Measurements from ENCODE around the gene ZNF804B.

Gene ZNF804B

GRCh38 chr7:88759230-88760135 is at the start of gene ZNF804B:
TSS of gene ZNF804B (plus strand) at chr7:88759700. CDS start at chr7:88759977, 277 bp downstream.
- DNase-seq: no peak

GRCh38 chr7:88735920-88736319 is 23.6 kb upstream of the ZNF804B start:
- DNase-seq: no peak

DNA sequence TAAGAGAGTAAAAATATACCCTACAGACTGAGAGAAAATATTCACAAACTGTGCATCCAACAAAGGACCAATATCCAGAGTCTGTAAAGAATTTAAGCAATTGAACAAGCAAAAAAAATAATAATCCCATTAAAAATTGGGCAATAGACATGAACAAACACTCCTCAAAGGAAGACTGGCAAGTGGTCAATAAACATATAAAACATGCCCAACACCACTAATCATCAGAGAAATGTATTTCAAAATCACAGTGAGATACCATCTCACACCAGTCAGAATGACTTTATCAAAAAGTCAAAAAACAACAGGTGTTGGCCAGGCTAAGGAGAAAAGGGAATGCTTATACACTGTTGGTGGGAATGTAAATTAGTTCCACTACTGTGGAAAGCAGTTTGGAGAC is 21.9 kb upstream of the ZNF804B start:
- no peak for DNase-seq

DNA sequence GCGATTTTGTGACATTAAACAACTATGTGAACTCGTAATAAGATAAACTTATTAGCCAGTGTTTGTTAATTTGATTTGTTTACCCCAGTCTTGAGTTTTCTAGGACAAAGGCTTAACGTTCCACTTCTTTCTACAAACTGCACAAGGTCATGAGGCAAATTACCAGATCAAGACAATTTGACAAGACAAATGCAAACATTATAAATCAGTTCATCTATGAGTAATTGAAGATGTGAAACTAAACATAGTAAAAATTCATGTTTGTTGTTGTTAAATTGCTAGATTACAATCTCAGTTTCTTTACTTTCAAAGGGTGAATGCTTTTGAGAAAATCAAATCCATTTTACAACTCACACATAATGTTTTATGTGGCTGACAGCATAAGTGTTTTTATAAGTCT is 13.4 kb upstream of the ZNF804B start:
- no peak for DNase-seq

- DNase-seq: no peak
These were observed 2.7 kb upstream of the ZNF804B start for GRCh38 chr7:88756802-88757201.

DNA sequence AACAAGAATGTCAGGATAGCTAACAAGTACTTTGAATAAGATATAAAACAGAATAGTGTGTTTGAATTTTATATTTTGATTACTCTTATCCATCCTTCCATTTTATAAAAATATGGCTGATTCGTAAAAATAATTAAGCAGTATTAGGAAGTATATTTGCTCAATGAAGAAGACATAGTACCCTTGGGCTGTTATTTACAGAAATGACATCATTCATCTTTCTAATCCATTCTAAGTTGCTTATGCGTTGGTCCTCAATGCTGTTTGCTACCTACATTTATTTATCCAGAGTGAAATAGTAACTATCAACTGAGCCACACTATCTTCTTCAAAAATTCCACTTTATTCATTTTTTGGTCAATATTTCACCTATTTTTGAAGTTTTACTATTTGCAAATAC is 2.1 kb upstream of the ZNF804B start:
- no peak for DNase-seq

- DNase-seq: peak; percentile 9
These were observed 895 bp upstream of the ZNF804B start for GRCh38 chr7:88758381-88759229.

DNA sequence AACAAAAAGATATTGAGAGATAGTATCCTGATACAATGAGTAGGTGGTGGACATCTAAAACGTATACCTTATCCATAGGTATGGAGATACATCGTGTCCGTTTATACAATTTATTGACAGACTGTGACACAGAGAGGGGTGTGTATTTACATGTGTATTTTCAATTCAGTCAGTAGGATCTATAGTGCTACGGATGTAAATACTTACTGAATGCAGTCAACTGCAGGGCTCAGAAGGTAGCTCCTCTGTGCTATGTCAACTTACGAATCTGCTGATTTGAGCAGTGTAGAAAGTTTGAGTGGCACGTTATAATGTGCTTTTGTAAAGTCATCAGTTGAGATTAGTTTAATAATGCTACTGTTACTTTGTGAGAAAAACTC is 626 bp downstream of the ZNF804B start:
- DNase-seq: no peak

- DNase-seq: no peak
These were observed 2.3 kb downstream of the ZNF804B start for GRCh38 chr7:88761779-88762178.

DNA sequence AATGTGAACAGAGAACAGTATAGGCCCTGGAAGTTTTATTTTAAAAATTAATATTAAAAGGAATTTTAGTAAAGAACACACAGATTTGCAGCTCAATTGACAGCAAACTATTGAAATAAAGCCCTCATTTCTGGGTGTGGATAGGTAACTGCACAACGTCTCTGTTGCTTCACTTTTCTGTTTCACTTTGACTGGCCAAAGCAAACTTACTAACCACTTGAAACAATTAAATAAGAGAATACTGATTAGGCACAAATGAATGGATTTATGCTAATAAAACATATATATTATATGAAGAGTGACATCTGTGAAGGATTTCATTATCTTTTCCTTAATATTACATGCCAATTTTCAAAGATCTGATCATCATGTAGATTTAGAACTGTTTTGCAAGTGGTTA is 11.9 kb downstream of the ZNF804B start:
- no peak for DNase-seq

DNA sequence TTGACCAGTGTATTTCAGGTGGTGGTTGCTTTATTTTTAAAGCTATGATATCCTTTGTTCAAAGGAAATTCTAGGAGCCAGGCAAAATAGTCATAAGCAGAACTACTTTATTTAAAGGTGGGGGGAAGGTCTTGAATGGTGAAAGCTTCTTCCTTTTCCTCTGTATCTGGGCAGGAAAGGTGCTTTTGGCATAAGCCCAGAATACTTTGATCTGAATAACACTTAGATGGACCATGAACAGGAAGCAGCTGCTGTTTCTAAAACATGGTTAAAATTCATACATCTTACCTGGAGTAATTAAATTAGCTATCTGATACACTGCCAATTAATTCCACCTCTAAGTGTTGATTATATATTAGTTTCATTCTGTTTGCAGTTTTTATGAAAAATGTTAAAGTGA is 13.3 kb downstream of the ZNF804B start:
- no peak for DNase-seq

GRCh38 chr7:88775838-88776237 is 16.3 kb downstream of the ZNF804B start:
- no peak for DNase-seq

GRCh38 chr7:88787777-88788176 is 28.3 kb downstream of the ZNF804B start:
- DNase-seq: no peak

DNA sequence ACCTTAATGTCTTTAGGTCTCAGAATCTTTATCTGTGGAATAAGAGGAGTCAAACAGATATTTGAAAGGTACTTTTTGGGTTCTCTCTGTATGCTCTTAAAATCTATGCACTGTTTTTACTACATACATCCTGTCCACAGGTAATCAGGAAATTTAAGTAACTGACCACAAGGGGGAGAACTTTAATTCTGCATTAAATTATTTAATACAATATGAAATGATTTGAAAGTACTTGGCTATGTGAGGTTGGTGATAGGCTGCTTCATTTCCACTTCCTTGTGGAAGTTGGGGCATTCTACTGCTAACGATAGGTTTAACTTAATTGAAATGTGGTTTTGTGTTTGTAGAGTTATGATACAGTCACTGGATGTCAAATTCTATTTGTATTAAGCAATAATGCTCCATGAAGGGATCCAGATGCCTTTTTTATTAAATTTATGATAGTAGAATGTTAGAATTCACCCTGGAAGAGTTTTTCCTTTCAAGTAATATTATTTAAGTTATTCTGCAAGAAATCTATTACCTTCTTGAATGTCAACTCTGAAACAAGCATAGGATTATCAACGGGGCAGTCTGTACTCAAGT is 30.1 kb downstream of the ZNF804B start:
- peak; percentile 31 for DNase-seq

GRCh38 chr7:88791891-88792290 is 32.4 kb downstream of the ZNF804B start:
- no peak for DNase-seq

GRCh38 chr7:88792361-88792760 is 32.9 kb downstream of the ZNF804B start:
- DNase-seq: no peak

DNA sequence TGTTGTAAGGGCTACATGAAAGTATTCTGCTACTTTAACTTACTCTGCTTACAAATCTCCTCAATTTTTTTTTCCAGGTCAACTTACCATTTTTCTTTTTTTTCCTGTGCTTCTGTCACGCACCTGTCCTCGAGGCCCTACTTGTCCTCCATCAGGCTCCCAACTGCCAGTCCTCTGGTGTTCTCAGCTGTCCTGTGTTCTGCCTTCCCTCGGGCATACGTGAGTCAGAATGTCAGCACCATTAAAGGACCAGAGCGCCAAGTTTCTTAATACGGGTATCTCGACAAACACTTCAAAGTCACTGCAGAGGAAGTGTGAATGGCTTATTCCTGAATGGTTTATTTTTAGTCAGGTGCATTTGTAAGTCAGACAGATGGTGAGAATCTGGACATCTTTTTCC is 36.1 kb downstream of the ZNF804B start, which contains the start of gene TEX47:
TSS of gene TEX47 (minus strand) at position 185 of the 400 bp plus-strand sequence. CDS start 795 bp downstream, outside the sequence.
- DNase-seq: no peak

- no peak for DNase-seq
These were observed 41.5 kb downstream of the ZNF804B start for GRCh38 chr7:88801046-88801445.

GRCh38 chr7:88806280-88807037 is 47.0 kb downstream of the ZNF804B start:
- DNase-seq: no peak

GRCh38 chr7:88818552-88818951 is 59.1 kb downstream of the ZNF804B start:
- DNase-seq: no peak

- no peak for DNase-seq
These were observed 66.7 kb downstream of the ZNF804B start for GRCh38 chr7:88826222-88826621.

- peak; percentile 59 for DNase-seq
These were observed 75.7 kb downstream of the ZNF804B start for GRCh38 chr7:88835147-88835728.

All from RPMI8226 (cell line).